IPS-18a (cell line): ENCODE measurements around the gene TWSG1.
"Not testable (repeated sequence)": the region's sequence is repeated elsewhere in the genome, so short reads cannot be mapped to it uniquely, and the experiment has no call there.

Experiments
- H3K27ac ChIP-seq: one replicate; pipeline ENCODE4 v1.5.1; 2013; ENCODE audit warnings: low read length
- H3K27me3 ChIP-seq: one replicate; pipeline ENCODE4 v1.6.1; 2013; ENCODE audit warnings: mild to moderate bottlenecking, low read length; ENCODE audit not compliant: control insufficient read depth, insufficient read depth
- H3K36me3 ChIP-seq: one replicate; pipeline ENCODE4 v1.6.1; 2013; ENCODE audit warnings: low read depth, low read length; ENCODE audit not compliant: control insufficient read depth
- H3K4me1 ChIP-seq: one replicate; pipeline ENCODE4 v1.6.1; 2013; ENCODE audit warnings: low read depth, low read length; ENCODE audit not compliant: control insufficient read depth
- H3K4me3 ChIP-seq: one replicate; pipeline ENCODE4 v1.5.1; 2013; ENCODE audit warnings: low read length
- H3K9ac ChIP-seq: one replicate; pipeline ENCODE4 v1.6.1; 2013; ENCODE audit warnings: mild to moderate bottlenecking, low read length, moderate library complexity
- H3K9me3 ChIP-seq: one replicate; pipeline ENCODE4 v1.6.1; 2013; ENCODE audit warnings: low read depth, low read length; ENCODE audit not compliant: control insufficient read depth

TWSG1 gene

GRCh38 chr18:9394046-9394445 is 59.5 kb downstream of the TWSG1 start:
- Histone ChIP-seq H3K4me1 (no peaks in the 10 kb centered on the region), H3K9ac (no peak overlapping the region), H3K27ac (no peak overlapping the region), H3K9me3 (no peaks in the 10 kb centered on the region), H3K27me3 (no peaks in the 10 kb centered on the region), H3K4me3 (no peak overlapping the region), H3K36me3 (no peaks in the 10 kb centered on the region)

GRCh38 chr18:9400197-9400596 is 65.6 kb downstream of the TWSG1 start:
- H3K27me3 ChIP-seq = no peaks in the 10 kb centered on the region
- no peak overlapping the region for H3K27ac ChIP-seq
- no peaks in the 10 kb centered on the region for H3K4me1 ChIP-seq
- no peaks in the 10 kb centered on the region for H3K36me3 ChIP-seq
- no peaks in the 10 kb centered on the region for H3K9me3 ChIP-seq
- no peak overlapping the region for H3K9ac ChIP-seq
- H3K4me3 ChIP-seq = no peak overlapping the region

GRCh38 chr18:9401176-9401575 is 66.6 kb downstream of the TWSG1 start:
- Histone ChIP-seq H3K27ac (no peak overlapping the region), H3K36me3 (no peaks in the 10 kb centered on the region), H3K9me3 (no peaks in the 10 kb centered on the region), H3K4me1 (no peaks in the 10 kb centered on the region), H3K9ac (no peak overlapping the region), H3K4me3 (no peak overlapping the region), H3K27me3 (no peaks in the 10 kb centered on the region)

- H3K9me3 ChIP-seq, H3K9ac ChIP-seq, H3K36me3 ChIP-seq, H3K27me3 ChIP-seq, H3K4me1 ChIP-seq, H3K4me3 ChIP-seq, H3K27ac ChIP-seq: not testable (repeated sequence)
Measured at GRCh38 chr18:9402358-9403007, 67.9 kb downstream of the TWSG1 start.

- Histone ChIP-seq H3K9me3 (no peaks in the 10 kb centered on the region), H3K27ac (no peak overlapping the region), H3K27me3 (no peaks in the 10 kb centered on the region), H3K36me3 (no peaks in the 10 kb centered on the region), H3K4me1 (no peaks in the 10 kb centered on the region), H3K9ac (no peak overlapping the region), H3K4me3 (no peak overlapping the region)
Measured at GRCh38 chr18:9403795-9404564, 69.4 kb downstream of the TWSG1 start.

GRCh38 chr18:9404565-9405060 is 70.0 kb downstream of the TWSG1 start:
- Histone ChIP-seq H3K27ac (no peak overlapping the region), H3K27me3 (no peaks in the 10 kb centered on the region), H3K4me1 (no peaks in the 10 kb centered on the region), H3K4me3 (no peak overlapping the region), H3K36me3 (no peaks in the 10 kb centered on the region), H3K9ac (no peak overlapping the region), H3K9me3 (no peaks in the 10 kb centered on the region)

GRCh38 chr18:9405130-9405529 is 70.6 kb downstream of the TWSG1 start:
- Histone ChIP-seq H3K27me3 (no peaks in the 10 kb centered on the region), H3K9ac (no peak overlapping the region), H3K36me3 (no peaks in the 10 kb centered on the region), H3K27ac (no peak overlapping the region), H3K4me3 (no peak overlapping the region), H3K4me1 (no peaks in the 10 kb centered on the region), H3K9me3 (no peaks in the 10 kb centered on the region)

- Histone ChIP-seq H3K4me3 (no peak overlapping the region), H3K9me3 (peaks cover 3% of the 10 kb centered on the region), H3K27ac (no peak overlapping the region), H3K4me1 (no peaks in the 10 kb centered on the region), H3K27me3 (no peaks in the 10 kb centered on the region), H3K36me3 (no peaks in the 10 kb centered on the region), H3K9ac (no peak overlapping the region)
Measured at GRCh38 chr18:9405977-9406376, 71.4 kb downstream of the TWSG1 start.

GRCh38 chr18:9410515-9410914 is 75.9 kb downstream of the TWSG1 start:
- Histone ChIP-seq H3K9me3 (peaks cover 3% of the 10 kb centered on the region), H3K27me3 (no peaks in the 10 kb centered on the region), H3K4me3 (no peak overlapping the region), H3K9ac (no peak overlapping the region), H3K4me1 (no peaks in the 10 kb centered on the region), H3K36me3 (no peaks in the 10 kb centered on the region), H3K27ac (no peak overlapping the region)

GRCh38 chr18:9413576-9413975 is 79.0 kb downstream of the TWSG1 start:
- H3K4me1 ChIP-seq = peaks cover 8% of the 10 kb centered on the region

GRCh38 chr18:9416563-9417072 is 82.0 kb downstream of the TWSG1 start:
- no peaks in the 10 kb centered on the region for H3K9me3 ChIP-seq
- H3K27me3 ChIP-seq = no peaks in the 10 kb centered on the region
- H3K9ac ChIP-seq = no peak overlapping the region
- no peaks in the 10 kb centered on the region for H3K36me3 ChIP-seq
- H3K27ac ChIP-seq = no peak overlapping the region
- H3K4me1 ChIP-seq = peaks cover 8% of the 10 kb centered on the region
- H3K4me3 ChIP-seq = no peak overlapping the region

More at GRCh38 chr18:9413576-9413975, 79.0 kb downstream of the TWSG1 start:
- no peaks in the 10 kb centered on the region for H3K36me3 ChIP-seq
- peaks cover 3% of the 10 kb centered on the region for H3K9me3 ChIP-seq
- no peak overlapping the region for H3K4me3 ChIP-seq
- H3K27ac ChIP-seq = no peak overlapping the region
- H3K9ac ChIP-seq = no peak overlapping the region
- no peaks in the 10 kb centered on the region for H3K27me3 ChIP-seq
